Suppressor macrophage (primary cell): ENCODE data around the gene MCTP1.

Source experiments
- DNase-seq, 4 experiments: peaks; one replicate each; pipeline ENCODE4 v3.0.0-alpha.2; 2020 to 2022

The MCTP1 gene

DNA sequence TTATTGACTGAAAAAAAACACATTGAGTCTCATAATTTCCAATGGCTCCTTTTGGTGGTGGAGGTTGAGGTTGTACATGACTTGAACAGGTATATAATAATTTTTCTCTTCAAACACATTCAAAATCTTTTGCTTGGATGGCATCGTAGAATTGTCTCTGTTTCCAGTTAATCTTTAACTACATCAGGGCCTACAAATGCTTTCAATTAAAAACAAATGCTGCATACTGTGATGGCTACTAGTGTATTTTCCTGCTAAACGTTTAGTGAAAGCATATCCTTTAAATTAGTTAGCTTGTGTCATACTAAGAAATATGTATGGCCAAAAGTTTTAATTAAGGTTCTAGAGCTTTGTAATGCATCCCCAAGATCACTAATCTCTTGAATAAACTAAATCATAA is 352.6 kb downstream of the MCTP1 start:
- no peak for DNase-seq

DNA sequence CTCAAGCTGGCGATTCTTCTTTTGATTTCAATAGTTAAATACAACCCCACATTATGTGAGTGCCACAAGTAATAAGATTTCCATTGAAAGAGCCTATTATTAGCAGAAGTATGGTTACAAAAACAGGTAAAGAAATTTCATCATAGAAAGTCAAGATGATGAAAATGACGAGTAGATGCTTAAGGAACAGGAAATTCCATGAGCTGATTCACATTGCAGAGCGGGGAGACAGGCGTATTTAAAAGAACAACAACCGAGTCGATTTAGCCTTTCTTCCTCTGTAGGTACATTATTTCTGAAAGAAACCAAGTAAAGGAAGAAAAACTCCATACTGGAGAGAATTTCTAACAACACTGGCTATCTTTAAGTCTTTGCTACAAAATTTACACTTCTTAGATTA is 356.0 kb downstream of the MCTP1 start:
- no peak for DNase-seq

DNA sequence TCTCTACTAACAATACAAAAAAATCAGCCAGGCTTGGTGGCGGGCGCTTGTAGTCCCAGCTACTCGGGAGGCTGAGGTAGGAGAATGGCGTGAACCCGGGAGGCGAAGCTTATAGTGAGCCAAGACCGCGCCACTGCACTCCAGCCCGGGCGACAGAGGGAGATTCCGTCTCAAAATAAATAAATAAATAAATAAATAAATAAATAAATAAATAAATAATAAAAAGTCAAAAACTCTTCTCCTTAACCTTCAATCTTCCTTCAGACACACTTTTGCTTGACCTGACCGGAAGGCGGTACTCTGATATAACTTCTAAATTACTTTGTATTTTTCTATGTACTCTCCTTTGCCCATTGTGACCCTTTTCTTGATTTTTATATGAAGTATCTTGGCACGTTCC is 364.3 kb downstream of the MCTP1 start:
- no peak for DNase-seq

DNA sequence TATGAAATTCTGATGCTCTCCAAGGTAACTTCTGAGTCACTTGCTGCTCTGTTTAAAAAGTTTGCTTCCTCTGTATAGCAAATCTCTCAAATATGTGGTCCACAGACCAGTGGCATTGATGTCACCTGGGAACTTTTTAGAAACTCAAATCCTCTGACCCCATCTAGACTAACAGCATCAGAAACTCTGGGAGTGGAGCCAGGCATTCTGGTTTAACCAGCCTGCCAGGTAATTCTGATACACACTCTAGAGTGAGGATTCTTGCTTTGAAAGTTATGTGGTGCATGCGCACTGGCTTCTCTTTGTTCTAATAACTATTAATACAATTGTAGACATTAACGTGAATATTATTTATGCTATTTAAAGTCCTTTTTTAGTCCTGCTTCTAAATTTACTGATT is 368.3 kb downstream of the MCTP1 start:
- no peak for DNase-seq

DNA sequence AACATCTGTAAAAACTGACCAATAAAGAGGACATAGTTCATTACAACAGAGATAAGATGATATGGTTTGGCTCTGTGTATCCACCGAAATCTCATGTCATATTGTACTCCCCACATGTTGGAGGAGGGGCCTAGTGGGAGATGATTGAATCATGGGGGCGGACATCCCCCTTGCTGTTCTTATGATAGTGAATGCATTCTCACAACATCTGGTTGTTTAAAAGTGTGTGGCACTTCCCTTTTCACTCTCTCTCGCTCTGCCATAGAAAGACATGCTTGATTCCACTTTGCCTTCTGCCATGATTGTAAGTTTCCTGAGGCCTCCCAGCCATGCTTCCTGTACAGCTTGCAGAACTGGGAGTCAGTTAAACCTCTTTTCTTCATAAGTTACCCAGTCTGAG is 373.6 kb downstream of the MCTP1 start:
- DNase-seq = no peak

DNA sequence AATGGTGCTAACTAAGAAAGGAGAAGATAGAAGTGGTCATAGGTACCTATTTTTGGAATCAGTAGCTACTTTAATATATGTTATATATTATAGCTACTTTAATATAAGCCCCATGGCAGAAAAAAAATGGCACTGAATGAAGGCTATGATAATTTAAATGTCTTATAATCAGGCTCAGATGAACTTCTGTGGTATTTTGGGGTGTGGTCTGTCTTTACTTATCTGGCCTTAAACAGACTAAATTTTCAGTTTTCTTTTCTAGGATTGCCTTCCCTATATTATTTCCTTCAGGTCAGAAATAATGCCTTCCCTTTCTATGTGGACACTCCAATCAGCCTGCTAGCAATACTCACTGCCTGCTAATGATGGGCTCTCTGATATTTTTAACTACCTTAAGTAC is 374.2 kb downstream of the MCTP1 start:
- no peak for DNase-seq

DNA sequence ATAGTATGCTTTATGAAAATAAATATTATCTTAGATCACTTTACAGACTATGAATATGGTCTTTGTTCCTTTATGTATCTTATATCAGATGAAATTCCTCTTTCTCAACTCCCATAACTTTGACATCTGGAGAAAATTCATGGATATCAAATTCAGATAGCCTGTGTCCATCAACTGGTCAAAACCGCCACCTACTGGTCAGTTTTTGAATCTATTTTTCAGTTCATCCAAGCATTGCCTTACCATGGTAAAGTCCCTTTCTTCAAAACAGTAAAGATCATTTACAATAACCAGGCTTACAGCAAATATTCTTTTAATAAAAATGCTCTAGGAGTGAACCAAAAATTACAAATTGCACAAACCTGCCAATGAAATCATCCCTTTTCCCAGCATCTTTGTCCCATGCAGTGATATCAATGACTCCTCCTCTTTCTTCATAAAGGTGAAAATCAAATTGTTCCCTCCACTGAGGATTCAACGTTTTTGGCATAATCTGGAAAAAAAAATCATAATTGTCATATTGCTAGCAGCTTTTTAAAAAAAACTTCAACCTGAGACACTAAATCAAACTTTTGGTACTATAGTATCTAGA is 375.9 kb downstream of the MCTP1 start:
- peak; percentile 40 to 56 (median 42) for DNase-seq

DNA sequence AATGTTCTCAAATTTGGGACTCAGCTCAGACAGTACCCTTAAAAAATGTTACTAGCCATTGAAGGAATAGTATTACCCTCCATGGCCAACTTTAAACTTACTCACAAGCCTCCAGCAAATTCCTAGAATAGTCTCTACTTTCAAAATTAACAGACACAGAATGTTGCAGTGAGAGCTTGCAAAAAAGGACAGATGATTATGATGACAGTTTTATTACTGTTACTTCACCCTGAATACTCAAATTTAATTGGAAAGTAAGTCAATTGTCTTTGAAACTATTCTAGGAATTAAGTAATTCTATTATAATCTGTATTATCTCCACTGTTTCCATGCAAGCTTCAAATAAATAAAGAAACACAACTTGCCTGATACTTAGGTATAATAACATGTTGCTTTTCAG is 378.1 kb downstream of the MCTP1 start:
- no peak for DNase-seq

DNA sequence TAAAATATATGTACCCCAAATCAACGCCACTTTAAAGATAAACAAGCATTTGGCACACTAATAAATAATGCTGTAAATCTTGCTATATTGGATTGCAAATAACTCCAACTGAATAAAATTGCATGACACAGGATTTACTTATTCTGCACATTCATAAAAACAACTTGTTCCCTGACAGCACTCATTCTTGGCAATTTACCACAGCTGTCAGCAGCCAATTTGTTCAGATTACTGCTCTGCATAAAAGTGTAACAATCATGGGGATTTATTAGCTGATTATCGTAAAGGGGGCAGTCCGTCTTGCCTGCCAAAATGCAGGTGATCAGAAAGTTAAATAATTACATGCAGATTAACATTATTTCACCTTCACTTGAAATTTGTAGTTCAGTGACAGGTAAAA is 381.2 kb downstream of the MCTP1 start:
- no peak for DNase-seq

DNA sequence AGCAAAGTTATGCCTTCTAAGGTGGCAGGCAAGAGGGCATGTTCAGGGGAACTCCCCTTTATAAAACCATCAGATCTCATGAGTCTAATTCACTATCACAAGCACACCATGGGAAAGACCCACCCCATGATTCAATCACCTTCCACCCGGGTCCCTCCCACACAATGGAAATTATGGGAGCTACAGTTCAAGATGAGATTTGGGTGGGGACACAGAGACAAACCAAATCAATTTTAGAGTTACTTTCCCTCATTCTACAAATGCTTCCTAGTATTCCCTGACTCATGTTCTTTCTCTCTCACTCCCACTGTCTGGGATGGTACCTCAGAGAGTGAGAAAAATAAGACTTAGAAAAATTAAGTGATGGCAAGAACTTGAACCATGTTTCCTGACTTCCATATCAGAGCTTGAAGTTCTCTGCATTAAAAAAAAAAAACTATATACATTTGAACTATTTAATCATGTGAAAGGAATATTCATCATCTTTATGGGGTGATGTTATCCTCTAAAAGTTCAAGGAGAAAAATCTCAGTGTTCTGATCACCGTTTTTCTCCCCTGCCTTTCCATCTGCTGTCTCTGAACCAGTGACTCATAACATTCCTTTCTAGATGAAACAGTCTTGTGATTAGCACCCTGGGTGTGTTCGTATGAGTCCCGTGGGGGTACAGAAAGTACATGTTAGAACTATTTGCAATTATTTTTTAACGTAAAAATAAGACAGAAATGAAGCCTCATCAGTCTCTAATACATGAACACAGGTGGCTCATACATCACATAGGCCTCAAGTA is 383.5 kb downstream of the MCTP1 start:
- DNase-seq = no peak

DNA sequence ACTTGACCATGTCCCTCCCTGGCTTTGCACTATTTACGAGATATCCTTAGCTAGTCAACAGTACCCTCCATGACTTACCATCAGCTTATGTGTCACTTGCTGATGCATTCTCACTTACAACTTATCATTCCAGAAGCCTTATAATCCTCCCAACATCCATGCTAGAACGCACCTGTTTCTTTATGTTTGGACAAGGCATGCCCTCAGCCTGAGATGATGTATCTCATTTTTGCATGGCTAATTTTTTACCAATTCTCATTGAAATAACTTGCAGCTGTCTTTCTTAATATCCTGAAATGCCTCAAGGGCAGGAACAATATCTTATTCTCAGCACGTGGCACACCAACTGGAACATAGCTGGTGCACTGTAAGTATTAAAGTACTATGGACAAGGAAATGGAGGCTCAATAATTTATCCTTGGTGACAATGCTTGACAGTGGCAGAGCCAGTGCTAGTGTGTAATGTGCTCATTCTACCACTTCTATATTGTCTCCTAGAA is 384.8 kb downstream of the MCTP1 start:
- no peak for DNase-seq

DNA sequence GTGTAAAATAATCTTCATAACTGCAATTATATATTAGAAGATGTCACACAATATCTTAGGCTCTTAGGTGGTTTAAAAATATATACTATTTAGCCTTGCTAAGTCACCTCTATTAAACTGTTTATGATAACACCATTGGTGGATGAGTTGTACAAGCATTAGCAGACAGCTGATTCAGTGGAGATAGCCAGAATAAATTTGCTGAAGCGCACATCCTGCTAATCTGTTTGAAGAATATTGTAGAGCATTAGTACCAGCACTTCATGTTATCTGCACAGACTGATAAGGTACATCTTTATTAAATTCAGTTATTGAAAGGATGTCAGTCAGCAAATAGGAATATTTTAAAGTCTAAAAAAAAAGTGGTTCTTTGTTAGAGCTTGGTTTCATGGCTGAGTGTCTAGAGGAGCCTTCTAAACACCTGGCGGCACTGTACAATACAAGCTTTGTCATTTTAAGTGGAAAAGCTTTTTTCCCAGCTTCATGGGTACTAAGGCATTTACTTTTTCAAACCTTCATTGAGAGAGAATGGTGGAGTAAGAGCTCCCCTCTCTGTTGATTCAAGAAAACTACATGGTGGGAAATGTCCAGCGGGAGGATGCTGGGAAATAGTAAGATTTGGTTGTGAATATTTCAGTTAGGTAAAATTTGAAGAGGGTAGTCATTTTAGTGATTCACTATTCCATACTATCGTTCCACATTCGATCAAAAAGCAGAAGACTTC is 391.3 kb downstream of the MCTP1 start:
- no peak for DNase-seq

DNA sequence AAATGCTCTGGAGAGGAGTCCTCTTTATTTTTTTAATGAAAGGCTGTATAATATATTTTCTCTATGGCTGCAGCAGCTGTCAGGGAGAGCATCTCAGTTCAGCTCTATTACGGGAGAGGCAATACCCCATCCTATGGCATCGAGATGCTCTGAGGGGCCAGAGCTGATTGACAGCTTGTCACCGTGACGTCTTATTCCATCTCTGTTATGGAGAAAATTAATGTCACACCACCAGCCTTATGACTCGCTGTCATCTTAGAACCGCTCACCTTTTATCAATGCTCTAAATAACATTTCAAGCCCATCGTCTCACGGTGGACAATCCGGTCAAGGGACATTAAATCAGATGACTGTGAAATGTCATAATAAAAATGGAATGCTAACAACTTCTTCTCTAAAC is 392.9 kb downstream of the MCTP1 start:
- no peak for DNase-seq

DNA sequence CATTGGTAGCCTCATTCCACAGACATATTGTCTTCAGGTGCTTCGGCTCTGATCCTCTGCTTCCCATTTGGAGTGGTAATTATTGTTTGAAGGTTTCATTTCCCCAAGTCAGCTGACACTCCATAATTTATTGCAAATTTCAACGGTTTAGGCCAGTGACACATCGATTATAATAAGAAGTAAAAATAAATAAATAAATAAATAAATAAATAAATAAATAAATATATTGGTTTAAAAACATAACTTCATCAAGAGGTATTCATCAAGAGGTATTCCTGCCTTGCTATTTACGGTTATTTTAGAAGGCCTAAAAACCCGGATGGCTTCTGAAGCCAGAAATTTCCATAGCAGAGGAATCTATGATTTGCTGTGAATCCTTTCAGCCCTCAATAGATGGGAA is 393.3 kb downstream of the MCTP1 start:
- no peak for DNase-seq

DNA sequence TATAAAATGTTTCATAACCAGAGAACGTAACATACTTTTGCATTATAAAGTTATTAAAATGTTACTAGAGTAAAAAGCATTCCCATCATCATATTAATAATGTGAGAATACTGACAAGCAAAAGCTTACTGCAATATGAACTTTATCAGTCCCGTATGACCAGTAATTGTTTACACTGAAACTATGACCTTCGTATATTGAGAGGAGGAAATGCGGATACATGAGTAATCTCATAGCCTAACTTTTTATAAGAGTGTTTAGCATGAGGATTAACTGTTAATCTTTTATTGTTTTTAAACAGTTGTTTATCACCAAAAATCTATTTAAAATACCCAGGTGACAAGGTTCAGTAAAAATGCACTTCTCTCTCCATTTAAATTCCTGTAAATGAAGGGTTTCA is 394.0 kb downstream of the MCTP1 start:
- no peak for DNase-seq

DNA sequence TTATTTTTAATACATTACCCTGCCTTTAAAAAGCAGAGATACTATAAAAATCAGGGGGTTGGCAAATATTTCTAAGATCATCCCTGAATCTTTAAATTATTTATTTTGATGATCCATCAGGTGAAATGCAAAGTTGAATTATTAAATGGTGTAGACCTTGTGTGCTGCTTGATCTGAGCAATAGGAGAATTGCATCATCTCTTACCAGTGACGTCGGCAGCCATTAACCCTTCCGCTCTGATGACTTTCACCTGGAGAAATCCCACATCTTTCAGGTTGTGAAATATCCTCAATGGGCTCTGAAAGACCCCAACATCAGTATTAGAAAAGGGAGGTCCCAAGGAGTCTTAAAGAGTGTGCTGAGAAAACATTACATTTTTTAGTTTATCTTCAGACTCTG is 396.2 kb downstream of the MCTP1 start:
- no peak for DNase-seq

DNA sequence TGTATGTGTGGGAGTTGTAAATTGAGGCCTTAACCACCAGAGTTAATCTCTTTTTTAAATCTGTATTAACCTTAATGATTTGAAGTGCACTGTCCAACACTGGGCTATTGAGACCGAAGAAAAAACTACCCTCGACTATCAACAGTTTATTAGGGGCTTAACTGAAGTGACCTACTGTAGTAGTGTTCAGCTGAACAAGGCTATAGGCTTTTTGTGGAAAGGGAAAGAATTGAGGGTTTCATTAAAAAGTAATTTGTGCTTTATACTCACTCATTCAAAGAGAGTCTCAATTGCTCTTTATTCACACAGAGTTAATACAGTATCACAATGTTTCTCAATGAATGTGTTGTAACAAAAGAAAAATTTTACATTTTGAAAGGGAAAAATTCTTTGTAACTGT is 399.0 kb downstream of the MCTP1 start:
- no peak for DNase-seq

DNA sequence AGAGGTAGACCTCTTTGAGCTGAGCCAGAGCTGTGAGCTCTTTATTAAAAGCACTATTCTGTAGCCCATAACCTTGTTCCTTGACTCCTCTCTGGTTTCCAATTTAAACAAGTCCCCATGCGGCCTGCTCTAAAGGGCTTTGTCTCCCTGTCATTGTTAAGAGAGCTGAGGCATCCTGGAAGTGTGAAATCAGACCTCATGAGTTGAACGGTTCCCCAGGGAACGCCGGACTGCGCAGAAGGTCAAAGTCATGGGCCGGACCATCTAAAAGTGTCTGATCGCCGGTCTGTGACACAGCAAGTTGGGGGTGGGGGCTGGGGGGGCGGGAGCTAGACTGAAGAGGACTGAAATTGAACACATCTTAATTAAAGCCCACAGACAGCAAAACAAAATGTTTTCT is 400.6 kb downstream of the MCTP1 start:
- no peak for DNase-seq

DNA sequence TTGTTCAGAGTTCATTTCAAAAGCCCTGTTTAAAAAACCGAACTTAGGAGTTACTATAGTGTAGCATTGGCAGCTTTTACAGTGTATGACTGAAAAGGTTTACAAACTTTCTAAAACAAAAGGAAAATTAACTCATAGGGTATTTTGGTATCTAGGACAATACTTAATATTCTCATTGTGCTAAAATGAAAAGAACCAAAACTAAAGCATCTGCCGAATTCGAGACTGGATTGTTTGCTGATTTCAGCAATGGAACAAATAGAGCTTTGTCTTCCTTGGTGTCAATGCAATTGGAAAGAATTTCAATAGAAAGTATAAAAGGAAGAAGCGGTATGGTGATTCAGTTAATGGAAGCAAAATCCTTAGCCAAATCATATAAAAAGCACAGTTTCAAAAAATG is 412.4 kb downstream of the MCTP1 start:
- no peak for DNase-seq

DNA sequence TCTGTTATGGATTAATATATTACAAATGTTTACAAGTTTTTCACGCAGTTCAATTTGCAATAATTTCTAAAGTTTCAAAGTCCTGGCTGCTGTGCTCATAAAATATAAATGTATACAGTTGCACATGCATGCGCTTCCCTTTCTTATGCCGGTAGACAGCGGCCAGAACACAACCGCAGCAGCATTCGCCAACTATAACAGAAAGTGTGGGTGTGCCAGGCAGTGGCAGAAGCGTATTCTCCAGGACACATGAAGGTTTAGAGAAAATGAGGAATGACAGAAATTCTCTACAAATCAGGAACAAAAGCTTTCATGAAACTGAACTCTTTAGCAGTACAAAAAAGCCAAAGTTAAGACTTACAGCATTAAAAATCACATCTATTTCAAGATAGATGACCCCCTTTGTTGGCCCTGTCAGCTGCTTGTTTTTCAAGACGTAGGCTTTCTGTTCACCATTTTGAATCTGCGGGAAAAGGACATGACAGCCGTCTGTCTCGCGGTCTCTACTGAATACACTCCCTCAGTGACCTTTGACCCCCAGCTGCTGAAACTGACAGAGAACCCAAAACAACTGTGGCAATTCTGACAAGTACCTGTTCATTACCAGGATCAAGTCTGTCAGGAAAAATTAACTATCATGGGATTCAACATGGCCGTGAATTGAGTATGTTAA is 414.2 kb downstream of the MCTP1 start:
- DNase-seq = no peak

DNA sequence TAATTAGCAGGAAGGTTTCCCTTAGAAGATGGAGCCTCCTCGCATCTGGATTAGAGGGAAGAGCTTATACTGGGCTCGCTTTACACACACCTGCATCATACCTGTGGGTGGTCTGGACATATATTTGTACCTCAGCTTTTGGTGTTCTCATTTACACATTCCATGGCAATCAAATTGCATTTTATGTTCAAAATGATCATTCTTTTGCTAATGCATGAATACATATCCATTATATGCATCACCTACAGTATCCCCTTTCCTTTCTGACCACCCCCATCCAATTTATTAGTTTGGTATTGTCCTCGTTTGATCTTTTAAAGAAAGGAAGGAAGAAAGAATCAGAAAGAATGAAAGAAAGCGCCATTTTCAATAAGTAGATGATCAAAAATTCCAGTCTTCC is 415.0 kb downstream of the MCTP1 start:
- DNase-seq = no peak

DNA sequence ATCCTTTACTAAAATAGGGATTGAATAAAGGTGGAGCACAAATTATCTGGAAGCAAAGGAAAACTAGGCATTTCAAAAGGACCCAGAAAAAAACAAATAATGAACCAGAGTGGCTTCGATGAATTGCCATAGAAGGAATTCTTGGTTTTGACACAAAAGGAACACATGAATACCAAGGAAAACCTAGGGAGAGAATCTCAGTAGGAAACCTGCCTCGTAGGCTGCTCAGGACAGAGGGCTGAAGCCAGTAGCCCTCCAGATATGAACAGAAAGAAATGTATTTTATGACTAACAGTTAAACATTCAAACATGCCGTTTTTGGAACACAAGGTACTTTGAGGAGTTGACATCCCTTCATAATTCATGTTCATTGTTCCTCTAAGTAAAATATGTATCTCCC is 420.9 kb downstream of the MCTP1 start:
- no peak for DNase-seq

DNA sequence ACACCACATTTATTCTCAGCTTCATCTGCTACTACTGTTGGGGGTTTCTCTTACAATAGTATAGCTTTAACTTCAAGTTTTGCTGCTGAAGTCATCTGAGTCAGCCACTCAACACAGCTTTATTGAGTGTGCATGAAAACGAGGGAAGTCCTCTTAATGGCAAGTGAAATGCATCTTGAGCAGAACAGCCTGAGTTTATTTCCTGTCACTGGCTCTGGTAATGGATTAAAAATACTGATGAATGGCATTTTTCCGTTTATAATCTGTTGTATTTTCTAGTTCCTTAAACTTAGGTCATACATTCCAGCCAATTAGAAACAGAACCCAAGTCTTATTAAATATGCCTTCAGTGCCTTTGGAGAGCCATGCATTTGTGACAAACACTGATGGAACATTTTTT is 427.8 kb downstream of the MCTP1 start:
- peak in 2 of 4 experiments; percentile 14 to 17 for DNase-seq
